Neural cell (in vitro differentiated cells): ENCODE results near the gene ZBTB24. TPM values are rescaled to one million over a fixed set of nuclear protein-coding genes. Genes with fewer than 3 reads are reported as not detected.

Source experiments
- H2AFZ ChIP-seq: fragments of 200-600, 300-800 bp; sonication (generic), shearing (Covaris generic); 2 replicates; pipeline ENCODE4 v1.6.0; 2014; ENCODE audit warnings: low read depth, mild to moderate bottlenecking, antibody characterized with exemption, low read length, moderate library complexity
- H3F3A ChIP-seq: fragments of 200-600 bp; shearing (Covaris generic); 2 replicates; pipeline ENCODE4 v1.6.1; 2016; ENCODE audit warnings: mild to moderate bottlenecking, moderate library complexity, mixed read lengths, antibody characterized with exemption, low read length; ENCODE audit not compliant: insufficient read depth, poor library complexity, severe bottlenecking
- H3K27ac ChIP-seq: fragments of 200-600, 300-800 bp; sonication (generic), shearing (Covaris generic); 2 replicates; pipeline ENCODE4 v1.5.1; 2014; ENCODE audit warnings: mild to moderate bottlenecking, low read length, moderate library complexity
- H3K27me3 ChIP-seq: fragments of 300-800, 200-600 bp; sonication (generic), shearing (Covaris generic); 2 replicates; pipeline ENCODE4 v1.6.0; 2014; ENCODE audit warnings: mild to moderate bottlenecking, low read depth, low read length, moderate library complexity; ENCODE audit not compliant: insufficient read depth
- H3K36me3 ChIP-seq: fragments of 300-800, 200-600 bp; sonication (generic), shearing (Covaris generic); 2 replicates; pipeline ENCODE4 v1.5.1; 2014; ENCODE audit warnings: mild to moderate bottlenecking, antibody characterized with exemption, low read length, moderate library complexity; ENCODE audit not compliant: insufficient read depth
- H3K4me2 ChIP-seq: fragments of 300-800, 200-600 bp; sonication (generic), shearing (Covaris generic); 2 replicates; pipeline ENCODE4 v1.6.0; 2014; ENCODE audit warnings: mild to moderate bottlenecking, low read length
- H3K4me3 ChIP-seq: fragments of 300-800, 200-600 bp; sonication (generic), shearing (Covaris generic); 2 replicates; pipeline ENCODE4 v1.5.1; 2014; ENCODE audit warnings: mild to moderate bottlenecking, low read length, moderate library complexity
- H3K79me2 ChIP-seq: fragments of 200-600 bp; shearing (Covaris generic); replicated peaks from 2 replicates; pipeline ENCODE4 v1.6.0; 2014; ENCODE audit warnings: mild to moderate bottlenecking, low read length, moderate library complexity; ENCODE audit not compliant: insufficient read depth
- H3K9ac ChIP-seq: fragments of 300-800, 200-600 bp; sonication (generic), shearing (Covaris generic); 2 replicates; pipeline ENCODE4 v1.6.1; 2016; ENCODE audit warnings: mild to moderate bottlenecking, low read length, mixed read lengths
- H3K9me2 ChIP-seq: fragments of 200-600 bp; shearing (Covaris generic); 2 replicates; pipeline ENCODE4 v1.6.1; 2016; ENCODE audit warnings: mild to moderate bottlenecking, low read length, mixed read lengths; ENCODE audit not compliant: insufficient read depth
- H3K9me3 ChIP-seq: fragments of 200-600, 300-800 bp; sonication (generic), shearing (Covaris generic); 2 replicates; pipeline ENCODE4 v1.6.1; 2016; ENCODE audit warnings: mild to moderate bottlenecking, mixed run types, low read length, moderate library complexity, mixed read lengths
- H4K20me1 ChIP-seq: fragments of 200-600 bp; shearing (Covaris generic); 2 replicates; pipeline ENCODE4 v1.6.1; 2016; ENCODE audit warnings: mild to moderate bottlenecking, mixed run types; ENCODE audit not compliant: insufficient read depth
- EP300 ChIP-seq: fragments of 450-650 bp; conservative IDR thresholded peaks from 2 replicates; pipeline ENCODE4 v1.6.1; 2014; ENCODE audit warnings: antibody characterized with exemption, mild to moderate bottlenecking, moderate library complexity; ENCODE audit not compliant: poor library complexity, severe bottlenecking
- EZH2 ChIP-seq: fragments of 200-600, 300-800 bp; shearing (Covaris generic), sonication (generic); IDR thresholded peaks from 2 replicates; pipeline ENCODE4 v1.6.1; 2014; ENCODE audit warnings: antibody characterized with exemption, low read length, borderline replicate concordance, mild to moderate bottlenecking; ENCODE audit not compliant: insufficient read depth, poor library complexity, severe bottlenecking
- MXI1 ChIP-seq: fragments of 450-650 bp; conservative IDR thresholded peaks from 2 replicates; pipeline ENCODE4 v1.6.1; 2014; ENCODE audit warnings: antibody characterized with exemption, mild to moderate bottlenecking; ENCODE audit not compliant: poor library complexity, severe bottlenecking
- POLR2AphosphoS5 ChIP-seq: IDR thresholded peaks from 2 replicates; pipeline ENCODE4 v1.6.1; 2012
- RAD21 ChIP-seq: fragments of 450-650 bp; conservative IDR thresholded peaks from 2 replicates; pipeline ENCODE4 v1.6.1; 2014; ENCODE audit warnings: antibody characterized with exemption, mild to moderate bottlenecking, moderate library complexity
- SMC3 ChIP-seq: fragments of 450-650 bp; conservative IDR thresholded peaks from 2 replicates; pipeline ENCODE4 v1.6.1; 2014; ENCODE audit warnings: antibody characterized with exemption, mild to moderate bottlenecking, moderate library complexity; ENCODE audit not compliant: poor library complexity
- TAF1 ChIP-seq: IDR thresholded peaks from 2 replicates; pipeline ENCODE4 v1.6.1; 2012; ENCODE audit warnings: low read depth
- polyA plus RNA-seq: library from polyadenylated mRNA; depleted of rRNA; stranded (reverse); fragments of >200 nt; gene quantifications from 2 replicates; pipeline ENCODE4 v1.2.3, GENCODE V29; 2014
- TF ChIP-seq, protein P1 (sequence below): fragments of 450-650 bp; IDR thresholded peaks from 2 replicates; pipeline ENCODE4 v1.5.1; 2014; ENCODE audit warnings: antibody characterized with exemption, mild to moderate bottlenecking, moderate library complexity; ENCODE audit not compliant: poor library complexity, severe bottlenecking
- TF ChIP-seq, protein P2 (sequence below): IDR thresholded peaks from 2 replicates; pipeline ENCODE4 v1.6.1; 2012; ENCODE audit warnings: borderline replicate concordance

ZBTB24 gene
- polyA plus RNA-seq, 1 donor from 2014 or later: 6.0 TPM

DNA sequence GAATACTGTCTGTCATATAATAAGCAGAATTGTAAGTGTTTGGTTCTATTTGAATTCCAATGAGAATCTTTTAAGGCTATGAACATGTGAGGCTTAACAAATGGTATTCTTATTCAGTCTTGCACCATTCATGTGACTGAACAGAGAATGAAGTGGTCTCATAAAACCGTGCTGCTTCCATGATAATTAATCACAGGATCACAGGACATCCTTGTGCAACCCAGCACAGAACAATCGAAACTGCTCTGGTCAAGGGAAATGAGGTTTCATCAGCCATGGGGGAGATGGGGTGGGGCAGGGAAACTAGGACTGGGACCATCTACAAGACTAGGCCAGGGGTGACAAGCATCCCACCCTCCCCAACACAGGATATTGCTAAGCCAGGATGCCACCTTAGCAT lies 48.6 kb downstream of the ZBTB24 start:
- H3K27ac ChIP-seq: no peak overlapping the region
- no peaks in the 10 kb centered on the region for H3K27me3 ChIP-seq
- no peak overlapping the region for H3K4me3 ChIP-seq
- no peaks in the 10 kb centered on the region for H3F3A ChIP-seq
- TF ChIP-seq TAF1: no peak
- no peak for TF ChIP-seq EZH2
- TF ChIP-seq MXI1: no peak
- TF ChIP-seq POLR2AphosphoS5: no peak
- TF ChIP-seq RAD21: no peak
- TF ChIP-seq, protein P1, sequence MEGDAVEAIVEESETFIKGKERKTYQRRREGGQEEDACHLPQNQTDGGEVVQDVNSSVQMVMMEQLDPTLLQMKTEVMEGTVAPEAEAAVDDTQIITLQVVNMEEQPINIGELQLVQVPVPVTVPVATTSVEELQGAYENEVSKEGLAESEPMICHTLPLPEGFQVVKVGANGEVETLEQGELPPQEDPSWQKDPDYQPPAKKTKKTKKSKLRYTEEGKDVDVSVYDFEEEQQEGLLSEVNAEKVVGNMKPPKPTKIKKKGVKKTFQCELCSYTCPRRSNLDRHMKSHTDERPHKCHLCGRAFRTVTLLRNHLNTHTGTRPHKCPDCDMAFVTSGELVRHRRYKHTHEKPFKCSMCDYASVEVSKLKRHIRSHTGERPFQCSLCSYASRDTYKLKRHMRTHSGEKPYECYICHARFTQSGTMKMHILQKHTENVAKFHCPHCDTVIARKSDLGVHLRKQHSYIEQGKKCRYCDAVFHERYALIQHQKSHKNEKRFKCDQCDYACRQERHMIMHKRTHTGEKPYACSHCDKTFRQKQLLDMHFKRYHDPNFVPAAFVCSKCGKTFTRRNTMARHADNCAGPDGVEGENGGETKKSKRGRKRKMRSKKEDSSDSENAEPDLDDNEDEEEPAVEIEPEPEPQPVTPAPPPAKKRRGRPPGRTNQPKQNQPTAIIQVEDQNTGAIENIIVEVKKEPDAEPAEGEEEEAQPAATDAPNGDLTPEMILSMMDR: no peak
- no peak for TF ChIP-seq EP300
- TF ChIP-seq, protein P2, sequence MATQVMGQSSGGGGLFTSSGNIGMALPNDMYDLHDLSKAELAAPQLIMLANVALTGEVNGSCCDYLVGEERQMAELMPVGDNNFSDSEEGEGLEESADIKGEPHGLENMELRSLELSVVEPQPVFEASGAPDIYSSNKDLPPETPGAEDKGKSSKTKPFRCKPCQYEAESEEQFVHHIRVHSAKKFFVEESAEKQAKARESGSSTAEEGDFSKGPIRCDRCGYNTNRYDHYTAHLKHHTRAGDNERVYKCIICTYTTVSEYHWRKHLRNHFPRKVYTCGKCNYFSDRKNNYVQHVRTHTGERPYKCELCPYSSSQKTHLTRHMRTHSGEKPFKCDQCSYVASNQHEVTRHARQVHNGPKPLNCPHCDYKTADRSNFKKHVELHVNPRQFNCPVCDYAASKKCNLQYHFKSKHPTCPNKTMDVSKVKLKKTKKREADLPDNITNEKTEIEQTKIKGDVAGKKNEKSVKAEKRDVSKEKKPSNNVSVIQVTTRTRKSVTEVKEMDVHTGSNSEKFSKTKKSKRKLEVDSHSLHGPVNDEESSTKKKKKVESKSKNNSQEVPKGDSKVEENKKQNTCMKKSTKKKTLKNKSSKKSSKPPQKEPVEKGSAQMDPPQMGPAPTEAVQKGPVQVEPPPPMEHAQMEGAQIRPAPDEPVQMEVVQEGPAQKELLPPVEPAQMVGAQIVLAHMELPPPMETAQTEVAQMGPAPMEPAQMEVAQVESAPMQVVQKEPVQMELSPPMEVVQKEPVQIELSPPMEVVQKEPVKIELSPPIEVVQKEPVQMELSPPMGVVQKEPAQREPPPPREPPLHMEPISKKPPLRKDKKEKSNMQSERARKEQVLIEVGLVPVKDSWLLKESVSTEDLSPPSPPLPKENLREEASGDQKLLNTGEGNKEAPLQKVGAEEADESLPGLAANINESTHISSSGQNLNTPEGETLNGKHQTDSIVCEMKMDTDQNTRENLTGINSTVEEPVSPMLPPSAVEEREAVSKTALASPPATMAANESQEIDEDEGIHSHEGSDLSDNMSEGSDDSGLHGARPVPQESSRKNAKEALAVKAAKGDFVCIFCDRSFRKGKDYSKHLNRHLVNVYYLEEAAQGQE: no peak
- no peak for TF ChIP-seq SMC3
- no peak overlapping the region for H3K9ac ChIP-seq
- H3K9me3 ChIP-seq: no peaks in the 10 kb centered on the region
- no peaks in the 10 kb centered on the region for H3K36me3 ChIP-seq
- no peaks in the 10 kb centered on the region for H3K9me2 ChIP-seq
- H3K4me2 ChIP-seq: no peak overlapping the region
- no peaks in the 10 kb centered on the region for H3K79me2 ChIP-seq
- no peaks in the 10 kb centered on the region for H4K20me1 ChIP-seq
- no peak overlapping the region for H2AFZ ChIP-seq

DNA sequence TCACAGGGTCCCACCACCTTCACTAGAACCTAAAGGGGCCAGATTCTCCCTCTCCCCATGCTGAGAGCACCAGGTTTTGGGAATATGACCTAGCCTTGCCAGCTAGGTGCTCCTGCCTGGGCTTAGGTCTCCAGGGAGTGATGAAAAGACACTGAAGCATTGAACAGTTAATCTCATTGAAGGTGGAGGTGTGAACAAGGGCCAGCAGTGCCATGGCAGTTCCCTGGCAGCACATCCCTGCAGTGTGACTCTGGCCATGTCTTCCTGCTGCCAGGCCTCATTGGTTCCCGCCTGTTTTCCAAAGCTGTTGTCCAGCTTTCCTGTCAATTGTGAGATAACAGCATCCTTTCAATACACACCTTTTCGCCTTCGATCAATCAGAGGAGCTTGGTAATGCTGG lies 53.5 kb downstream of the ZBTB24 start:
- TF ChIP-seq RAD21 (no peak), POLR2AphosphoS5 (no peak), SMC3 (no peak), EP300 (no peak), TAF1 (no peak), EZH2 (no peak), MXI1 (no peak)
- TF ChIP-seq, protein P1: no peak
- TF ChIP-seq, protein P2: no peak
- Histone ChIP-seq H3K36me3 (no peaks in the 10 kb centered on the region), H3K27ac (no peak overlapping the region), H3K27me3 (no peaks in the 10 kb centered on the region), H3K9ac (no peak overlapping the region), H3K4me3 (no peak overlapping the region), H3F3A (no peaks in the 10 kb centered on the region), H3K4me2 (no peak overlapping the region), H2AFZ (no peak overlapping the region), H3K9me3 (no peaks in the 10 kb centered on the region), H3K79me2 (no peaks in the 10 kb centered on the region), H3K9me2 (no peaks in the 10 kb centered on the region), H4K20me1 (no peaks in the 10 kb centered on the region)
